WTC11 (cell line): ENCODE data around the gene YIF1B.

ENCODE experiments used
- CTCF ChIP-seq: fragments of 200-600 bp; IDR thresholded peaks from 2 replicates; pipeline ENCODE4 v1.8.0; 2022; ENCODE audit warnings: antibody characterized with exemption
- FOXJ3 ChIP-seq: sonication (generic); formaldehyde crosslinking; IDR thresholded peaks from 2 replicates; pipeline ENCODE4 v1.9.0; 2021; ENCODE audit warnings: missing genetic modification reagents, mild to moderate bottlenecking, borderline replicate concordance

GRCh38 chr19:38309615-38310278 is 6.0 kb downstream of the YIF1B start:
- no peak for TF ChIP-seq CTCF
- no peak for TF ChIP-seq FOXJ3 (CRISPR knock-in tag)
